Parathyroid adenoma (tissue), 2 donors: ENCODE results near the gene FBXO36.

Experiments
- H2AFZ ChIP-seq: fragments of 300-600 bp; sonication (generic); one replicate; pipeline ENCODE4 v1.7.0; 2017; ENCODE audit warnings: antibody characterized with exemption, mild to moderate bottlenecking
- H3K27ac ChIP-seq: fragments of 300-600 bp; sonication (generic); one replicate; pipeline ENCODE4 v1.7.0; 2017
- H3K27me3 ChIP-seq: fragments of 300-600 bp; sonication (generic); one replicate; pipeline ENCODE4 v1.7.0; 2017; ENCODE audit warnings: low read length; ENCODE audit not compliant: control insufficient read depth, insufficient read depth
- H3K36me3 ChIP-seq: fragments of 300-600 bp; sonication (generic); one replicate; pipeline ENCODE4 v1.7.0; 2017; ENCODE audit warnings: low read length; ENCODE audit not compliant: control insufficient read depth, insufficient read depth
- H3K4me1 ChIP-seq: fragments of 300-600 bp; sonication (generic); one replicate; pipeline ENCODE4 v1.7.0; 2017; ENCODE audit warnings: control low read depth
- H3K4me2 ChIP-seq: fragments of 300-600 bp; sonication (generic); one replicate; pipeline ENCODE4 v1.7.0; 2017; ENCODE audit warnings: low read length
- H3K4me3 ChIP-seq: fragments of 300-600 bp; sonication (generic); one replicate; pipeline ENCODE4 v1.7.0; 2017; ENCODE audit warnings: low read depth, low read length
- H3K79me2 ChIP-seq: fragments of 300-600 bp; sonication (generic); one replicate; pipeline ENCODE4 v1.7.0; 2017; ENCODE audit warnings: control low read depth
- H3K9ac ChIP-seq: fragments of 300-600 bp; sonication (generic); one replicate; pipeline ENCODE4 v1.7.0; 2017; ENCODE audit warnings: mild to moderate bottlenecking
- H3K9me3 ChIP-seq: fragments of 300-600 bp; sonication (generic); one replicate; pipeline ENCODE4 v1.7.0; 2017; ENCODE audit warnings: low read length; ENCODE audit not compliant: control insufficient read depth
- CTCF ChIP-seq: fragments of 300-600 bp; sonication (generic); IDR thresholded peaks from one replicate; pipeline ENCODE4 v1.7.0; 2017; ENCODE audit warnings: antibody characterized with exemption, mild to moderate bottlenecking
- donor health status: primary hyperparathyroidism.

FBXO36 gene

DNA sequence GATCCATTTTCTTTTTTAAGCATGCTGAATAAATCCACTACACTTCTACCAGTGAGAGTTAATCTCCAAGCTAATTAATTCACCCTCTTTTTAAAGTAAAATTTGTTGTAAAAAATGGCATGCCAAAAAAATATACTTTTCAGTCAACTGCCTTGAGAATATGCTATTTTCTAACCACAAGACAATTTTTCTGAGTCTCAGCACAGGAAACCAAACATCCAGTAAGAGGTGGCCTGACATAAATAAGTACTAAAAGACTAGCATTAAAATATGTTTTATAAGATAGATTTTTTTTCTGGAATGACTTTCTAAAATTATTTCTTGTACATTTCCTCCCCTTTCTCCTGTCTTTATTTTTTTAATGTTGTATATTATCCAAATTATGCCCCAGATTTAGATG, 2.9 kb downstream of the FBXO36 start:
- Histone ChIP-seq H3K36me3 (no peaks in the 10 kb centered on the region), H2AFZ (no peak overlapping the region), H3K4me2 (no peak overlapping the region), H3K9me3 (no peaks in the 10 kb centered on the region), H3K27ac (no peak overlapping the region), H3K79me2 (peaks cover 25% of the 10 kb centered on the region), H3K9ac (no peak overlapping the region), H3K4me3 (no peak overlapping the region), H3K4me1 (no peaks in the 10 kb centered on the region), H3K27me3 (no peaks in the 10 kb centered on the region)
- no peak for TF ChIP-seq CTCF

- TF ChIP-seq CTCF, result no peak
These were observed 5.6 kb downstream of the FBXO36 start for GRCh38 chr2:229927817-229928321.

GRCh38 chr2:229930656-229931055, 8.4 kb downstream of the FBXO36 start:
- no peak overlapping the region for H3K4me3 ChIP-seq
- H3K4me2 ChIP-seq, result no peak overlapping the region
- H3K27me3 ChIP-seq, result no peaks in the 10 kb centered on the region
- peaks cover 45% of the 10 kb centered on the region for H3K79me2 ChIP-seq
- no peak overlapping the region for H2AFZ ChIP-seq
- H3K4me1 ChIP-seq, result no peaks in the 10 kb centered on the region
- no peak for TF ChIP-seq CTCF
- H3K36me3 ChIP-seq, result no peaks in the 10 kb centered on the region
- H3K9me3 ChIP-seq, result no peaks in the 10 kb centered on the region
- no peak overlapping the region for H3K9ac ChIP-seq
- no peak overlapping the region for H3K27ac ChIP-seq

More at GRCh38 chr2:229927817-229928321, 5.6 kb downstream of the FBXO36 start:
- H3K9ac ChIP-seq, result no peak overlapping the region
- H3K36me3 ChIP-seq, result no peaks in the 10 kb centered on the region
- H3K4me3 ChIP-seq, result no peak overlapping the region
- H3K9me3 ChIP-seq, result no peaks in the 10 kb centered on the region
- no peaks in the 10 kb centered on the region for H3K4me1 ChIP-seq
- no peak overlapping the region for H3K4me2 ChIP-seq
- H3K79me2 ChIP-seq, result peaks cover 44% of the 10 kb centered on the region
- no peaks in the 10 kb centered on the region for H3K27me3 ChIP-seq
- no peak overlapping the region for H3K27ac ChIP-seq
- no peak overlapping the region for H2AFZ ChIP-seq

DNA sequence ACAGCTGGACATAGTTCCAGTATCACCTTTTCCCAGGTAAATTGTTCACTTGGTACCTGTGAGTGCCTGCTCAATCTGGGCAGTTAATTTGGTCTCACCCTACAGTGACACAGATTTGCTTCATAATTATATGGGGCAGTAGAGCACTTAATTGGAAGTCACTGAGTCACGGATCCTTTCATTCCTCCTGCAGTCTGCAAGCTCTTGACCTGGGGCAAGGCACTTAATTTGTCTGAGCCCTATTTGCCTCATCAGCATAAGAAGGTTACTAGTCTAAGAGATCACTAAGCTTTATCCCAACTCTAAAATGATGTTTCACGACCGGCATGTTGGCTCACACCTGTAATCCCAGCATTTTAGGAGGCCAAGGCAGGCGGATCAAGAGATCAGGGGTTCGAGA, 8.9 kb downstream of the FBXO36 start:
- Histone ChIP-seq H3K4me3 (no peak overlapping the region), H2AFZ (no peak overlapping the region), H3K9ac (no peak overlapping the region), H3K27me3 (no peaks in the 10 kb centered on the region), H3K4me2 (no peak overlapping the region), H3K36me3 (no peaks in the 10 kb centered on the region), H3K79me2 (peaks cover 43% of the 10 kb centered on the region), H3K9me3 (no peaks in the 10 kb centered on the region), H3K27ac (no peak overlapping the region), H3K4me1 (no peaks in the 10 kb centered on the region)
- TF ChIP-seq CTCF, result no peak

GRCh38 chr2:229937537-229937936, 15.2 kb downstream of the FBXO36 start:
- H3K9ac ChIP-seq, result no peak overlapping the region
- no peaks in the 10 kb centered on the region for H3K36me3 ChIP-seq
- H2AFZ ChIP-seq, result no peak overlapping the region
- TF ChIP-seq CTCF, result no peak
- no peaks in the 10 kb centered on the region for H3K27me3 ChIP-seq
- no peak overlapping the region for H3K27ac ChIP-seq
- peaks cover 6% of the 10 kb centered on the region for H3K79me2 ChIP-seq
- H3K4me2 ChIP-seq, result no peak overlapping the region
- no peak overlapping the region for H3K4me3 ChIP-seq
- H3K9me3 ChIP-seq, result no peaks in the 10 kb centered on the region
- no peaks in the 10 kb centered on the region for H3K4me1 ChIP-seq
